HCT116 (cell line): ENCODE results near the gene HRH3.

Experiments
- JUND ChIP-seq: IDR thresholded peaks from 2 replicates; pipeline ENCODE4 v1.6.1; 2012
- POLR2A ChIP-seq: IDR thresholded peaks from 2 replicates; pipeline ENCODE4 v1.7.0; 2011; ENCODE audit warnings: borderline replicate concordance; ENCODE audit not compliant: insufficient read depth, insufficient read length; ENCODE audit errors: extremely low read depth
- POLR2AphosphoS5 ChIP-seq: IDR thresholded peaks from 2 replicates; pipeline ENCODE4 v1.6.1; 2011; ENCODE audit warnings: mild to moderate bottlenecking, low read depth, low read length, moderate library complexity
- SIN3A ChIP-seq: IDR thresholded peaks from 2 replicates; pipeline ENCODE4 v1.6.1; 2012; ENCODE audit warnings: low read depth
- TCF7L2 ChIP-seq: IDR thresholded peaks from 2 replicates; pipeline ENCODE4 v1.7.0; 2011; ENCODE audit warnings: borderline replicate concordance, inconsistent platforms; ENCODE audit not compliant: insufficient read depth, insufficient read length; ENCODE audit errors: extremely low read depth
- TF ChIP-seq, protein P1 (sequence below), 3 experiments: fragments of 200-600 bp in 1 of 3; sonication (generic) in 1 of 3; IDR thresholded peaks in 2 of 3; conservative IDR thresholded peaks in 1 of 3; 2 replicates each; pipeline ENCODE4 v1.5.1; 2012 to 2017; ENCODE audit warnings: low read depth in 2 of 3, low read length in 2 of 3, antibody characterized with exemption in 1 of 3, borderline replicate concordance in 1 of 3, control low read depth in 1 of 3, mild to moderate bottlenecking in 1 of 3, mixed read lengths in 1 of 3, mixed run types in 1 of 3, moderate library complexity in 1 of 3; ENCODE audit not compliant: insufficient read depth in 1 of 3

DNA sequence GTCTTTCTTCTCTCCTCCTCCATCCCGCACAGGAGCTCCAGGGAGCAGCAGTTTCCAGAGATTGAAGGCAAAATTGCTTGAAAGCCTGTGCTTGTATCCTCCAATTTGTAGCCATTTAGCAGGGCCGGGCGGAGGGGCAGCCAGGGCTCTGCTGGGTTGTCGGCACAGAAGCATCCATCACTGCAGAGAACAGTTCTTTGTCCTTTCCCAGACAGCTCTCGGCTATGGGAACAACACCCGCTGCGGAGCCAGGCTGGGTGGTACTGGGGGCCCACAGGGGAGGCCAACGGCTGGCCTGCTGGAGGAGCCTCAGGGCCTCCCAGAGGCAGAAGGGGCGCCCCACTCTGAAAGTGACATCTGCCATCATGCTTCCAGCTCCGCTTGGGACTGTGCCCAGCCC lies 7.8 kb downstream of the HRH3 start:
- no peak for TF ChIP-seq POLR2A
- TF ChIP-seq, protein P1, sequence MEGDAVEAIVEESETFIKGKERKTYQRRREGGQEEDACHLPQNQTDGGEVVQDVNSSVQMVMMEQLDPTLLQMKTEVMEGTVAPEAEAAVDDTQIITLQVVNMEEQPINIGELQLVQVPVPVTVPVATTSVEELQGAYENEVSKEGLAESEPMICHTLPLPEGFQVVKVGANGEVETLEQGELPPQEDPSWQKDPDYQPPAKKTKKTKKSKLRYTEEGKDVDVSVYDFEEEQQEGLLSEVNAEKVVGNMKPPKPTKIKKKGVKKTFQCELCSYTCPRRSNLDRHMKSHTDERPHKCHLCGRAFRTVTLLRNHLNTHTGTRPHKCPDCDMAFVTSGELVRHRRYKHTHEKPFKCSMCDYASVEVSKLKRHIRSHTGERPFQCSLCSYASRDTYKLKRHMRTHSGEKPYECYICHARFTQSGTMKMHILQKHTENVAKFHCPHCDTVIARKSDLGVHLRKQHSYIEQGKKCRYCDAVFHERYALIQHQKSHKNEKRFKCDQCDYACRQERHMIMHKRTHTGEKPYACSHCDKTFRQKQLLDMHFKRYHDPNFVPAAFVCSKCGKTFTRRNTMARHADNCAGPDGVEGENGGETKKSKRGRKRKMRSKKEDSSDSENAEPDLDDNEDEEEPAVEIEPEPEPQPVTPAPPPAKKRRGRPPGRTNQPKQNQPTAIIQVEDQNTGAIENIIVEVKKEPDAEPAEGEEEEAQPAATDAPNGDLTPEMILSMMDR (IDR thresholded peaks at IDR 0.05 in 2 of 3, conservative IDR thresholded peaks at IDR 0.05 in 1 of 3; ENCODE audit: borderline replicate concordance in 1 of 3, insufficient read depth in 1 of 3, low read depth in 2 of 3, low read length in 2 of 3), result no peak
- TF ChIP-seq TCF7L2, result no peak
- TF ChIP-seq JUND, result no peak
- no peak for TF ChIP-seq SIN3A
- TF ChIP-seq POLR2AphosphoS5, result no peak
